H1 (cell line): ENCODE data around the gene VAV2. TPM values are rescaled to one million over a fixed set of nuclear protein-coding genes. Genes with fewer than 3 reads are reported as not detected.

ENCODE experiments used
- CTCF ChIA-PET: fragments of 300-600 bp; sonication (Branson Sonifier 250); formaldehyde crosslinking; loops from one replicate; lab custom pipeline; 2021; ENCODE audit not compliant: partially characterized antibody; lab: Charles Lee
- POLR2A ChIA-PET: fragments of 300-600 bp; sonication (Branson Sonifier 250); formaldehyde crosslinking; loops from one replicate; lab custom pipeline; 2021; ENCODE audit warnings: inconsistent platforms; ENCODE audit not compliant: partially characterized antibody; lab: Charles Lee
- DNase-seq, 2 experiments: peaks; one replicate each; pipeline versions ENCODE4 v3.0.0 to v3.0.0-alpha.2; 2010 to 2022; ENCODE audit warnings: low spot score in 2 of 2, low read depth in 1 of 2, mixed read lengths in 1 of 2
- FAIRE-seq: peaks from 2 replicates; lab custom pipeline; 2011; peaks lifted over from hg19 to GRCh38; lab: Jason Lieb, UNC
- H2AFZ ChIP-seq: 2 replicates; pipeline ENCODE4 v1.8.1; 2012; ENCODE audit warnings: low read length, inconsistent platforms
- H2AK5ac ChIP-seq: 2 replicates; pipeline ENCODE4 v1.6.1; 2013; ENCODE audit warnings: low read depth, low read length
- H2BK120ac ChIP-seq: replicated peaks from 2 replicates; pipeline ENCODE3; 2013; ENCODE audit warnings: low read depth, low read length, inconsistent platforms
- H2BK12ac ChIP-seq: 2 replicates; pipeline ENCODE4 v1.6.1; 2013; ENCODE audit warnings: low read depth, low read length
- H2BK15ac ChIP-seq: 2 replicates; pipeline ENCODE4 v1.6.1; 2013; ENCODE audit warnings: low read length
- H2BK20ac ChIP-seq: 2 replicates; pipeline ENCODE4 v1.6.1; 2013; ENCODE audit warnings: low read length
- H2BK5ac ChIP-seq: 2 replicates; pipeline ENCODE4 v1.6.1; 2013; ENCODE audit warnings: low read depth, low read length
- H3K14ac ChIP-seq: 2 replicates; pipeline ENCODE4 v1.6.1; 2013; ENCODE audit warnings: inconsistent platforms; ENCODE audit not compliant: insufficient read length
- H3K18ac ChIP-seq: 2 replicates; pipeline ENCODE4 v1.6.1; 2013; ENCODE audit warnings: low read length; ENCODE audit errors: extremely low read depth
- H3K23ac ChIP-seq: 2 replicates; pipeline ENCODE4 v1.6.1; 2013; ENCODE audit warnings: inconsistent platforms; ENCODE audit not compliant: insufficient read length
- H3K23me2 ChIP-seq: 2 replicates; pipeline ENCODE4 v1.6.1; 2013; ENCODE audit warnings: low read depth, low read length
- H3K27ac ChIP-seq: 2 replicates; pipeline ENCODE4 v1.6.1; 2011; ENCODE audit warnings: low read depth, low read length, inconsistent platforms
- H3K27me3 ChIP-seq, 4 experiments: replicated peaks in 1 of 4; 1 replicate in 1 of 4; 2 replicates in 3 of 4; pipeline versions ENCODE4 v1.6.1 to v1.8.1; 2011 to 2013; ENCODE audit warnings: low read length in 3 of 4, mild to moderate bottlenecking in 3 of 4, inconsistent platforms in 2 of 4, mixed read lengths in 2 of 4, moderate library complexity in 1 of 4; ENCODE audit not compliant: control insufficient read depth in 3 of 4, insufficient read depth in 3 of 4; ENCODE audit errors: extremely low read depth in 1 of 4
- H3K36me3 ChIP-seq, 4 experiments: 2 replicates each; pipeline versions ENCODE4 v1.6.1 to v1.8.1; 2011 to 2013; ENCODE audit warnings: mild to moderate bottlenecking in 4 of 4, low read length in 3 of 4, moderate library complexity in 2 of 4, control low read depth in 1 of 4, inconsistent platforms in 1 of 4; ENCODE audit not compliant: insufficient read depth in 4 of 4, control insufficient read depth in 2 of 4
- H3K4ac ChIP-seq: replicated peaks from 2 replicates; pipeline ENCODE3; 2013; ENCODE audit warnings: low read length, low read depth, mixed read lengths, inconsistent platforms; ENCODE audit not compliant: insufficient read length
- H3K4me1 ChIP-seq, 4 experiments: replicated peaks in 1 of 4; 1 replicate in 1 of 4; 2 replicates in 3 of 4; pipeline versions ENCODE4 v1.6.1 to v1.8.1; 2011 to 2013; ENCODE audit warnings: low read length in 3 of 4, inconsistent platforms in 2 of 4, mixed read lengths in 1 of 4; ENCODE audit not compliant: insufficient read depth in 4 of 4, control insufficient read depth in 3 of 4
- H3K4me2 ChIP-seq, 2 experiments: 2 replicates each; pipeline versions ENCODE4 v1.6.1 to v1.8.1; 2011 to 2013; ENCODE audit warnings: low read depth in 2 of 2, low read length in 2 of 2, control low read depth in 1 of 2, inconsistent platforms in 1 of 2, mild to moderate bottlenecking in 1 of 2; ENCODE audit not compliant: insufficient read depth in 1 of 2
- H3K4me3 ChIP-seq, 4 experiments: fragments of 200-600, 300-600 bp in 1 of 4; sonication (generic), shearing (Covaris generic), sonication (Bioruptor Twin) in 1 of 4; 2 replicates each; pipeline versions ENCODE4 v1.5.1 to v1.8.1; 2011 to 2016; ENCODE audit warnings: low read length in 4 of 4, low read depth in 3 of 4, control low read depth in 2 of 4, inconsistent platforms in 2 of 4, mild to moderate bottlenecking in 2 of 4, mixed read lengths in 1 of 4, moderate library complexity in 1 of 4; ENCODE audit not compliant: insufficient read depth in 2 of 4; ENCODE audit errors: extremely low read depth in 1 of 4
- H3K56ac ChIP-seq: replicated peaks from 2 replicates; pipeline ENCODE3; 2013; ENCODE audit warnings: low read depth, mild to moderate bottlenecking, mixed read lengths, low read length, inconsistent platforms; ENCODE audit not compliant: insufficient read length
- H3K79me1 ChIP-seq: 2 replicates; pipeline ENCODE4 v1.6.1; 2013; ENCODE audit warnings: low read depth, low read length, control low read depth
- H3K79me2 ChIP-seq, 2 experiments: 2 replicates each; pipeline versions ENCODE4 v1.6.1 to v1.8.1; 2012 to 2013; ENCODE audit warnings: low read length in 2 of 2, mild to moderate bottlenecking in 2 of 2, inconsistent platforms in 1 of 2; ENCODE audit not compliant: insufficient read depth in 2 of 2, control insufficient read depth in 1 of 2
- H3K9ac ChIP-seq, 4 experiments: replicated peaks in 1 of 4; 1 replicate in 1 of 4; 2 replicates in 3 of 4; pipeline versions ENCODE4 v1.6.1 to v1.8.1; 2011 to 2013; ENCODE audit warnings: low read depth in 3 of 4, low read length in 3 of 4, control low read depth in 2 of 4, mild to moderate bottlenecking in 2 of 4, moderate library complexity in 2 of 4, inconsistent platforms in 1 of 4; ENCODE audit errors: extremely low read depth in 1 of 4
- H3K9me3 ChIP-seq, 2 experiments: 2 replicates each; pipeline versions ENCODE4 v1.6.1 to v1.8.1; 2012 to 2013; ENCODE audit warnings: mild to moderate bottlenecking in 2 of 2, moderate library complexity in 2 of 2, control low read depth in 1 of 2, inconsistent platforms in 1 of 2, low read depth in 1 of 2, low read length in 1 of 2, mixed read lengths in 1 of 2; ENCODE audit not compliant: insufficient read depth in 2 of 2
- H4K20me1 ChIP-seq, 2 experiments: replicated peaks in 1 of 2; 2 replicates each; pipeline versions ENCODE3 to v1.8.1; 2011 to 2013; ENCODE audit warnings: inconsistent platforms in 2 of 2, low read length in 2 of 2, mild to moderate bottlenecking in 1 of 2; ENCODE audit not compliant: insufficient read depth in 2 of 2, control insufficient read depth in 1 of 2
- H4K5ac ChIP-seq: 2 replicates; pipeline ENCODE4 v1.6.1; 2013; ENCODE audit warnings: low read length, low read depth, mixed read lengths, inconsistent platforms; ENCODE audit not compliant: insufficient read length
- H4K8ac ChIP-seq: 2 replicates; pipeline ENCODE4 v1.8.0; 2013; ENCODE audit warnings: mild to moderate bottlenecking, moderate library complexity, low read length, inconsistent platforms; ENCODE audit not compliant: insufficient read depth; ENCODE audit errors: extremely low read depth
- H4K91ac ChIP-seq: replicated peaks from 2 replicates; pipeline ENCODE3; 2013; ENCODE audit warnings: low read length, mixed read lengths, inconsistent platforms; ENCODE audit not compliant: insufficient read length
- ASH2L ChIP-seq: fragments of 200-600, 300-600 bp; sonication (generic); IDR thresholded peaks from one replicate; pipeline ENCODE4 v1.7.1; 2017; ENCODE audit warnings: low read length
- ATF3 ChIP-seq: IDR thresholded peaks from 2 replicates; pipeline ENCODE4 v1.6.1; 2011; ENCODE audit warnings: low read depth, mild to moderate bottlenecking, low read length; ENCODE audit not compliant: insufficient read depth
- JUN ChIP-seq: IDR thresholded peaks from 2 replicates; pipeline ENCODE4 v1.6.1; 2011; ENCODE audit warnings: low read depth, mild to moderate bottlenecking, improper control_type of control experiment, low read length
- KDM1A ChIP-seq: fragments of 200-600, 300-600 bp; sonication (generic); IDR thresholded peaks from 2 replicates; pipeline ENCODE4 v1.7.1; 2016; ENCODE audit warnings: mild to moderate bottlenecking, low read length, borderline replicate concordance
- KDM5A ChIP-seq: fragments of 200-600 bp; IDR thresholded peaks from 2 replicates; pipeline ENCODE4 v1.7.1; 2012; ENCODE audit warnings: mild to moderate bottlenecking, low read length, inconsistent platforms, mixed read lengths
- POLR2AphosphoS5 ChIP-seq: IDR thresholded peaks from 2 replicates; pipeline ENCODE4 v1.6.1; 2011; ENCODE audit warnings: low read depth, low read length
- RAD21 ChIP-seq, 2 experiments: IDR thresholded peaks in 1 of 2; conservative IDR thresholded peaks in 1 of 2; 2 replicates each; pipeline ENCODE4 v1.6.1; 2011; ENCODE audit warnings: low read depth in 2 of 2, low read length in 2 of 2, improper control_type of control experiment in 1 of 2, inconsistent platforms in 1 of 2, mild to moderate bottlenecking in 1 of 2, moderate library complexity in 1 of 2
- RFX5 ChIP-seq: IDR thresholded peaks from 2 replicates; pipeline ENCODE4 v1.6.1; 2011; ENCODE audit warnings: low read depth, low read length, improper control_type of control experiment, borderline replicate concordance
- SP2 ChIP-seq: IDR thresholded peaks from 2 replicates; pipeline ENCODE4 v1.6.1; 2012; ENCODE audit warnings: mild to moderate bottlenecking, low read length, inconsistent platforms
- SUZ12 ChIP-seq: fragments of 200-600 bp; sonication (generic); IDR thresholded peaks from 2 replicates; pipeline ENCODE4 v1.6.1; 2012; ENCODE audit warnings: mild to moderate bottlenecking, inconsistent platforms, low read length, moderate library complexity, mixed read lengths
- WGBS, 2 experiments: shearing (Covaris generic) in 1 of 2; methylation state at CpG; one replicate each; pipeline versions ENCODE4 v1.1.6 to v1.1.7; 2013 to 2015; ENCODE audit warnings: low lambda C conversion rate in 2 of 2, mixed read lengths in 2 of 2, inconsistent platforms in 1 of 2, low coverage in 1 of 2, missing lambda C conversion rate in 1 of 2; ENCODE audit not compliant: insufficient replicate concordance in 2 of 2, insufficient coverage in 1 of 2, insufficient read length in 1 of 2; ENCODE audit errors: extremely low coverage in 1 of 2, missing lambda C conversion rate in 1 of 2; 5-methylcytosine and 5-hydroxymethylcytosine counted together
- polyA plus RNA-seq, 7 experiments: library from polyadenylated mRNA; depleted of rRNA in 3 of 7; stranded (reverse) in 5 of 7; unstranded in 2 of 7; fragments of >200 nt in 5 of 7; fragments of 200-250 nt in 2 of 7; gene quantifications; 1 replicate in 5 of 7; 2 replicates in 1 of 7; 4 replicates in 1 of 7; pipeline versions ENCODE4 v1.2.1 to v1.2.3, GENCODE V29; 2011 to 2013; ENCODE audit warnings: missing spikeins in 2 of 7, mixed read lengths in 2 of 7
- total RNA-seq: library from RNA; stranded (reverse); fragmentation: NEBNext Ultra II Directional; extraction: Animal tissue kit (Norgen Biotek cat#: 25700); gene quantifications from 2 replicates; pipeline ENCODE4 v1.2.1, GENCODE V29; 2021

VAV2 gene
- total and polyA plus RNA-seq, 2 of the 8 experiments (the other 6 are each of a cell fraction or from before 2014, with no cell fraction given): 13.6 to 37.6 TPM

- no peak for TF ChIP-seq RFX5
- TF ChIP-seq SUZ12: no peak
- TF ChIP-seq ATF3: no peak
- TF ChIP-seq POLR2AphosphoS5: no peak
- no peak for TF ChIP-seq ASH2L
- TF ChIP-seq KDM1A: no peak
- TF ChIP-seq JUN: no peak
- no peak for TF ChIP-seq SP2
- TF ChIP-seq RAD21 (IDR thresholded peaks at IDR 0.05 in 1 of 2, conservative IDR thresholded peaks at IDR 0.05 in 1 of 2; ENCODE audit: low read depth in 2 of 2, low read length in 2 of 2): no peak
- TF ChIP-seq KDM5A: no peak
- Histone ChIP-seq H4K8ac (peak overlapping the region; percentile 51; the same call in 1 of the 2 replicates), H3K4ac (no peak overlapping the region), H3K27ac (no peak overlapping the region), H4K5ac (no peak overlapping the region), H4K20me1 (peaks cover 0 to 3% of the 10 kb centered on the region in 2 experiments), H4K91ac (no peak overlapping the region), H3K23ac (no peak overlapping the region), H3K9me3 (no peaks in the 10 kb centered on the region), H2AK5ac (no peak overlapping the region), H2BK5ac (no peak overlapping the region), H3K4me1 (no peaks in the 10 kb centered on the region), H3K56ac (no peak overlapping the region), H3K79me2 (no peaks in the 10 kb centered on the region), H3K4me3 (no peak overlapping the region), H3K27me3 (peaks cover 0 to 2% (median 0%) of the 10 kb centered on the region in 4 experiments; a peak in 1 of 7 replicates), H2BK12ac (no peak overlapping the region), H3K9ac (no peak overlapping the region), H2AFZ (no peak overlapping the region), H3K79me1 (no peaks in the 10 kb centered on the region), H2BK20ac (no peak overlapping the region), H3K23me2 (peaks cover 5% of the 10 kb centered on the region; the same call in 1 of the 2 replicates), H3K18ac (no peak overlapping the region), H2BK15ac (no peak overlapping the region), H3K4me2 (no peak overlapping the region), H3K14ac (no peak overlapping the region), H3K36me3 (no peaks in the 10 kb centered on the region), H2BK120ac (no peak overlapping the region)
- ChIA-PET POLR2A (no interaction called here), CTCF (interaction anchor here (1.6 to 5.6 kb wide), 5 partner anchors 9 to 222 kb away, joined by 3 to 36 read pairs (median 6); no protein-coding TSS in a partner anchor)
- no peak for DNase-seq
- no peak for FAIRE-seq
- 83% methylated on average over 17 of the region's 20 CpGs; no CpG with 5 or more reads in 1 of the 2 experiments for WGBS, 2 experiments
These were observed 12.2 kb upstream of the VAV2 start for GRCh38 chr9:134004131-134004873.
